ENCODE measurements around the gene PACSIN3. TPM values are rescaled to one million over a fixed set of nuclear protein-coding genes. Genes with fewer than 3 reads are reported as not detected.

Gene PACSIN3
- total RNA-seq, 4 donors from 2014 or later: 1.2 to 13.9 (median 9.8) TPM

GRCh38 chr11:47183969-47184368 is 2.3 kb downstream of the PACSIN3 start:
- DNase-seq: no peak
- H3K9me3 ChIP-seq: no peaks in the 10 kb centered on the region
- peaks cover 10 to 39% (median 32%) of the 10 kb centered on the region in 4 donors for H3K4me1 ChIP-seq
- H3K4me3 ChIP-seq: no peak overlapping the region
- peaks cover 44% of the 10 kb centered on the region for H3K27me3 ChIP-seq
- WGBS, 2 donors (ENCODE audit: low coverage in 1 of 2): 73 to 93% methylated on average over 3 to 7 of the region's 7 CpGs
- TF ChIP-seq CTCF (IDR thresholded peaks at IDR 0.05) (no peak), POLR2A (IDR thresholded peaks at IDR 0.05) (no peak), POLR2AphosphoS5 (IDR thresholded peaks at IDR 0.05) (no peak), EP300 (IDR thresholded peaks at IDR 0.05; ENCODE audit: low read depth) (no peak)
- in situ Hi-C loops (cut with MboI; ENCODE audit: low pct_ligation_motif_present in 1 of 4, low pct_unique_long_range_greater_than_20kb in 1 of 4, low sequenced_read_pairs in 3 of 4) (loop anchor here in 1 of 4 donors (25.0 kb wide), 1 partner anchor 178 kb away; the partner anchor contains the start of gene MYBPC3), intact Hi-C loops (cut with DNase I; ENCODE audit: low total_unique reads) (no loop called here)
- H3K27ac ChIP-seq: peak overlapping the region; percentile 80 to 92 (median 89)
- no peaks in the 10 kb centered on the region for H3K36me3 ChIP-seq

GRCh38 chr11:47183031-47183856 is 3.0 kb downstream of the PACSIN3 start:
- Histone ChIP-seq H3K36me3 (no peaks in the 10 kb centered on the region), H3K9me3 (no peaks in the 10 kb centered on the region), H3K27me3 (peaks cover 38% of the 10 kb centered on the region), H3K27ac (peak overlapping the region; percentile 38 to 92 (median 68)), H3K4me3 (no peak overlapping the region), H3K4me1 (peaks cover 10 to 40% (median 30%) of the 10 kb centered on the region in 4 donors)
- 84 to 100% methylated on average over 1 to 21 of the region's 25 CpGs for WGBS, 2 donors (ENCODE audit: low coverage in 1 of 2)
- DNase-seq: no peak
- TF ChIP-seq POLR2AphosphoS5 (IDR thresholded peaks at IDR 0.05): no peak
- TF ChIP-seq POLR2A (IDR thresholded peaks at IDR 0.05): no peak
- no peak for TF ChIP-seq CTCF (IDR thresholded peaks at IDR 0.05)
- no peak for TF ChIP-seq EP300 (IDR thresholded peaks at IDR 0.05; ENCODE audit: low read depth)
- intact Hi-C loops (cut with DNase I; ENCODE audit: low total_unique reads) (no loop called here), in situ Hi-C loops (cut with MboI; ENCODE audit: low pct_ligation_motif_present in 1 of 4, low pct_unique_long_range_greater_than_20kb in 1 of 4, low sequenced_read_pairs in 3 of 4) (loop anchor here in 1 of 4 donors (25.0 kb wide), 1 partner anchor 179 kb away; the partner anchor contains the start of gene MYBPC3)

- no peak for DNase-seq
- in situ Hi-C loops (cut with MboI; ENCODE audit: low pct_ligation_motif_present in 1 of 4, low pct_unique_long_range_greater_than_20kb in 1 of 4, low sequenced_read_pairs in 3 of 4): loop anchor here in 1 of 4 donors (25.0 kb wide), 1 partner anchor 180 kb away; the partner anchor contains the start of gene MYBPC3
- peaks cover 16 to 41% (median 36%) of the 10 kb centered on the region in 4 donors for H3K4me1 ChIP-seq
- H3K27ac ChIP-seq: peak overlapping the region in 3 of 4 donors; percentile 38 to 92 (median 91)
- intact Hi-C loops (cut with DNase I; ENCODE audit: low total_unique reads): no loop called here
- H3K36me3 ChIP-seq: no peaks in the 10 kb centered on the region
- no peak overlapping the region for H3K4me3 ChIP-seq
- TF ChIP-seq CTCF (IDR thresholded peaks at IDR 0.05) (no peak), POLR2AphosphoS5 (IDR thresholded peaks at IDR 0.05) (no peak), EP300 (IDR thresholded peaks at IDR 0.05; ENCODE audit: low read depth) (no peak), POLR2A (IDR thresholded peaks at IDR 0.05) (no peak)
- WGBS, 2 donors (ENCODE audit: low coverage in 1 of 2): 95% methylated on average over 17 of the region's 17 CpGs; no CpG with 5 or more reads in 1 of the 2 donors
- H3K27me3 ChIP-seq: peaks cover 31% of the 10 kb centered on the region
- no peaks in the 10 kb centered on the region for H3K9me3 ChIP-seq
Observed at GRCh38 chr11:47182380-47182779, 3.9 kb downstream of the PACSIN3 start.

GRCh38 chr11:47181271-47181670 is 5.0 kb downstream of the PACSIN3 start:
- TF ChIP-seq EP300 (IDR thresholded peaks at IDR 0.05; ENCODE audit: low read depth) (no peak), CTCF (IDR thresholded peaks at IDR 0.05) (no peak), POLR2A (IDR thresholded peaks at IDR 0.05) (no peak), POLR2AphosphoS5 (IDR thresholded peaks at IDR 0.05) (no peak)
- in situ Hi-C loops (cut with MboI; ENCODE audit: low pct_ligation_motif_present in 1 of 4, low pct_unique_long_range_greater_than_20kb in 1 of 4, low sequenced_read_pairs in 3 of 4): loop anchor here in 1 of 4 donors (25.0 kb wide), 1 partner anchor 181 kb away; the partner anchor contains the start of gene MYBPC3
- Histone ChIP-seq H3K27me3 (peaks cover 20% of the 10 kb centered on the region), H3K4me1 (peaks cover 16 to 33% (median 28%) of the 10 kb centered on the region in 4 donors), H3K9me3 (no peaks in the 10 kb centered on the region), H3K4me3 (no peak overlapping the region), H3K27ac (no peak overlapping the region), H3K36me3 (no peaks in the 10 kb centered on the region)
- no peak for DNase-seq
- WGBS, 2 donors (ENCODE audit: low coverage in 1 of 2): 92% methylated on average over 6 of the region's 6 CpGs; no CpG with 5 or more reads in 1 of the 2 donors
- intact Hi-C loops (cut with DNase I; ENCODE audit: low total_unique reads): no loop called here

Measured in transverse colon (tissue), 4 donors.